ENCODE data around the gene SKAP1. TPM values are rescaled to one million over a fixed set of nuclear protein-coding genes. Genes with fewer than 3 reads are reported as not detected.

Gene SKAP1
- total and polyA plus RNA-seq, 2 of the 13 experiments (the other 11 are each of a cell fraction or from before 2014, with no cell fraction given), result 0.21 TPM; not detected in 1

- TF ChIP-seq TFDP2 (CRISPR knock-in tag; IDR thresholded peaks at IDR 0.05) (no peak), NR2C2 (CRISPR knock-in tag; IDR thresholded peaks at IDR 0.05; ENCODE audit: borderline replicate concordance) (no peak), RAD51 (IDR thresholded peaks at IDR 0.05; ENCODE audit: borderline replicate concordance) (no peak), TFE3 (CRISPR knock-in tag; IDR thresholded peaks at IDR 0.05) (no peak), ZIK1 (CRISPR knock-in tag; IDR thresholded peaks at IDR 0.05; ENCODE audit: borderline replicate concordance, low read depth) (no peak), GFI1 (CRISPR knock-in tag; IDR thresholded peaks at IDR 0.05; ENCODE audit: borderline replicate concordance) (no peak), ZBTB26 (CRISPR knock-in tag; IDR thresholded peaks at IDR 0.05; ENCODE audit: borderline replicate concordance) (no peak), HDAC2 (CRISPR knock-in tag; IDR thresholded peaks at IDR 0.05) (no peak), ZNF441 (CRISPR knock-in tag; IDR thresholded peaks at IDR 0.05; ENCODE audit: borderline replicate concordance) (no peak), ZMYM4 (CRISPR knock-in tag; IDR thresholded peaks at IDR 0.05) (no peak)
These were observed 116.8 kb downstream of the SKAP1 start (continued) for GRCh38 chr17:48313096-48313755.

All from HepG2 (cell line).